ENCODE measurements around the gene SUGCT.
"Not testable (repeated sequence)": the region's sequence is repeated elsewhere in the genome, so short reads cannot be mapped to it uniquely, and the experiment has no call there.

SUGCT gene

DNA sequence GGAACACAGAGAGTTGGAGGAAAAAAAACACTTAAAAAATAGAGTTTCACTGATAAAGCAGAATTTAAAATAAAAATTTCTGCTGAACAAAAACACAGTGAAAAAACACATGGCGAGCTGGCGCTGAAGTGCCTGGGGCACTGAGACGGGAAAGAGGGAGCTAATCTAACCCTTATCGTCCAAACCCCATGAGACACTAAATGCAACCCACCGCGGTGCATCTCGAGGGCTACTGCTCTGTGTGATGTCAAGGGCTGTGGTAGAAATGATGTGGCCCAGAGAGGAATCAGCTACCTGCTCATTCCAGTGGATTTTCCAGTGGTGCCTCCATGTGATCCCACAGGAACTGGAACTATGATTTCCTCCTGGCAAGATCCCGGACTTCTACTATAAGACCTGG, 499.3 kb downstream of the SUGCT start:
- DNase-seq: no peak

GRCh38 chr7:40638545-40639320, 503.9 kb downstream of the SUGCT start:
- no peak for DNase-seq

DNA sequence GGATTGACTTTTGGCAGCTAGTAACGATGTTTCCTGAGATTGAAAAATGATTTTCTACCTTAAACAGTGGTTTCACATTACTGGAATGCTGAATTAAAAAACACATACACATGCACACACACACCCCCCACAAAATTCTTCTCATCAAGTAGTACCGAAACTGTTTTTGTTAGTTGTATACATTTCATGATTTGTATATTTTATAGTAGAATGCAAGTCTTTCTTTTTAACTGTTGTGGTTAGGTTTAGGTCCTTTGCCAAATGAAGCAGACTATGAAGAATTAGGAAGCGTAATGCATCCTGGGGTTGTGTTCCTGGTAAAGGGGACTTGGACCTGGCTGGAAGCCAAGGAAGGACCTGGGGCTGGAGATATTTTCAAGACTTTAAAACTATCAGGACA, 505.8 kb downstream of the SUGCT start:
- DNase-seq: no peak

DNA sequence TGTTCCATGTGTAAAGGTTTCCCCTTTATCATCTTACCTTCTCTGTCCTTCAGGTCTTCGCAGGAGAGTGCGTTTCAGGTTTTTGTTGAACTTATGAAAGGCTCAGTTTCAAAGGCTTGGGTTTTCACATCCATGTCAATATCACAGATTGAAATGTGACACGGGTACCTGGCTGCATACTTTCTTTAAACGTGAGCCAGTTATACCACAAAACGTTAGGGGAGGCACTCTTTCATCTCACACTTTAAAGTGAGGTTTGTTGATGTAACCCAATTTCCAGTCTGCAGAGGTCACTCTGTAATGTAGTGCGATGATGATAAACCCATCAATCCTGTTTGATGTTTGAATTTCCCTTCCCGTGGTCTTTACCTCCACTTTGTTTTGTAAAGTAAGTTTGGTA, 506.9 kb downstream of the SUGCT start:
- DNase-seq: no peak

DNA sequence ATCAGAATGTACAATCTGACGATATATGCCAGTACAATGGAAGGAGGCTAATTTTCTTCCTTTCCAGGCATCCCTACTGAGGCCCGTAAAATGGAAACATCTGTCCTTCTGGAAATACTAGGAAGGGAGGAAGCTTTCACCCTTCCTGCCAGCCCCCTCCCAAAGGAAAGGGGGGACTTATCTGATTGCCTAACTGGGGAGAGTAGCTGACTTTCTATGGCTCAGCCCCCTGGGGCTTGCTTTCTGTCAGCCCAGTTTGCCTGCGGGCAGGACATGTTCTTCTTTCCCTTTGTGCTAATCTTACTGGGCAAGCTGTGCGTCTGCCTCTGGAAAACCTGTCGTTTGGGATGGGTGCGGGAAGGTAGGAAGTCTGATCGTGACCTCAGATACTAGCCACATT, 508.9 kb downstream of the SUGCT start:
- DNase-seq: no peak

- no peak for DNase-seq
Measured at GRCh38 chr7:40644454-40645188, 509.8 kb downstream of the SUGCT start.

GRCh38 chr7:40645197-40645596, 510.4 kb downstream of the SUGCT start:
- no peak for DNase-seq

DNA sequence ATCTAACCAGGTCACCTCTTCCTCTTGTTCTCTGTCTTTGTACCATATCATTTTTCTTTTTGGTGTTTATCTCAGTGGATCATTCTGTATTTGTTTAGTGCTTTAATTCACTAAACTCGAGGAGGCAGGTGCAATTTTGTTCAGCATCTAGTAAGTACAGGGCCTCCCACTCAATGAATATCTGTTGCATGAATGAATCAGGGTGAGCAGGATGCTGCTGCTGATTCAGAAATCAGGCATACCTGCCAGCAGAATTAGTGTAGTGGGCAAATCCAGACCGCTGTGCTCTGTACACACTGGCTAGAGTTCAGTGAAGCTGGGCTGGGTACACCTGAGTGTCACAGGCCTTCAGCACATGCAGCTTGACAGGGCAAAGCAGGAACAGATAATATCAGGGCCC, 511.9 kb downstream of the SUGCT start:
- DNase-seq: no peak

DNA sequence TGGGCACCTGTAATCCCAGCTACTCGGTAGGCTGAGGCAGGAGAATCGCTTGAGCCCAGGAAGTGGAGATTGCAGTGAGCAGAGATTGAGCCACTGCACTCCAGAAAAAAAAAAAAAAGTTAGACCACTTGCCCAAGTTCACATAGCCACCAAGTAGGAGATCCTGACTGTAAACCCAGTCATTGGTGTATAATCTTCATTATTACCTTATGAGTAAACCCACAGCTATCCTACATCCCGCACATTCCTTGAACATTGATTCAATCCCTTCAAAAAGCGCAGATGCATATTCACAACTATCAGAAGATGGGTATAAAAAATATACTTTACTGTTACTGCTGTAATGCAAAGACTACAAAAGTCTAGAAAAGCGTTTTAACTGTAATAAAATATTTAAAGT, 512.9 kb downstream of the SUGCT start:
- DNase-seq: peak; percentile 42

DNA sequence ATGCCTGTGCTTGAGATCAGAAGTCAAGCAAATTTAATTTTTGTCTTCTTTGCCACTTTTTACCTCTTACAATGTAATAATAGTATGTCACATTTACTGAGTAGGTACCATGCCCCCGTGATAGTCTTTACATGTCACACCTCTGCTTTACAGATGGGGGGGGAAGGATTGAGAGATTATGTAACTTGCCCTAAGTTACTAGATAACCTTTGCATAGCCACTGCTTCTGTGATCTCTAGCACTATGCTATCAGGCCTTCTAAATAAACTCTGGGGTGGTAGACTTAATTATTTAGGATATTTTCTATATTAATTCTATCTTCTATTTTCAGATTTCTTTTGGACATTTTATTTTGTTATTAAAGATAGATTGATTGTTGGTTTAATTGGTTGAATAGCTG, 514.4 kb downstream of the SUGCT start:
- no peak for DNase-seq

DNA sequence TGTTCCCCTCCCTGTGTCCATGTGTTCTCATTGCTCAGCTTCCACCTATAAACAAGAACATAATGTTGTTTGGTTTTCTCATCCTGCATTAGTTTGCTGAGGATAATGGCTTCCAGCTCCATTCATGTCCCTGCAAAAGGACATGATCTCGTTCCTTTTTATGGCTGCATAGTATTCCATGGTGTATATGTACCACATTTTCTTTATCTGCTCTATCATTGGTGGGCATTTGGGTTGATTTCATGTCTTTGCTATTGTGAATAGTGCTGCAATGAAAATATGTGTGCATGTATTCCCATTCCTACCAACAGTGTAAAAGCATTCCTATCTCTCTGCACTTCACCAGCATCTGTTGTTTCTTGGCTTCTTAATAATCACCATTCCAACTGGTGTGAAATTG, 516.1 kb downstream of the SUGCT start:
- DNase-seq: not testable (repeated sequence)

GRCh38 chr7:40654171-40654570, 519.4 kb downstream of the SUGCT start:
- DNase-seq: no peak

DNA sequence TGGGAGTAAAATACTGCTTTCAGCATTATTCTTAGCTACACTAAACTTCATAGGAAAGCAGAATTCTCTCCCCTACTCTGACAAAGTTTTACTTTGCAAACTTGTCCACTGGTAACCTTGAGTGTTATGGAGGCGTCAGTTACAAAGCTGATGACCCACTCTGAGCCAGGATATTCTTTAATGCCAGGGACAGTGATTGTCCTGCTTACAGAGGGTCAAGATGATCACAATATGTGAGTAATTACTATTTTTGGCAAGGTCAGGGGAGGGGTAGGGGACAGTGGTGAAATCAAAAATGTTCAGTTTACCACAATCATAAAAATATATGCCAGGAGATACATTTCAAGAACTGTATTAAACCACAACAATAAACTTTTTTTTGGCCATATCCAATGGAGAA, 520.6 kb downstream of the SUGCT start:
- DNase-seq: no peak

GRCh38 chr7:40656349-40656748, 521.5 kb downstream of the SUGCT start:
- no peak for DNase-seq

DNA sequence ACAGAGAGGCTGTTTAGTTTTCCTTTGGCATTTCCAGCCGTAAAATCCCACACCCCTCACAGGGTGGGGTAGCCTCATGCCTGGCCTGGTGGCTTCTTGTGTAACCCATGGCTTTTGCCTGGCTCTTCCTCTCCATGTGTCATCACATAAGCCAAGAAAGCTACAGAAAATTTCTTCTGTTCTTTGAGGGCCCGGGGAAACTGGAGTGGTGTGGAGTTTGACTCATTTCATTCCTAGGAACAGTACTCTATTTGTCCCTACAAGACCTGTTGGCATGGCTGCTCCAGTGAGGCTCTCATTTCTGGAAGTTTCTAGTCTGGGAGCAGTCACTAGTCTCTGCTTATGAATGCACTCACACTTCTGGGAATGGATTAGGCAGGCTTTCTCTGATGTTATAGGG, 523.9 kb downstream of the SUGCT start:
- peak; percentile 71 for DNase-seq

DNA sequence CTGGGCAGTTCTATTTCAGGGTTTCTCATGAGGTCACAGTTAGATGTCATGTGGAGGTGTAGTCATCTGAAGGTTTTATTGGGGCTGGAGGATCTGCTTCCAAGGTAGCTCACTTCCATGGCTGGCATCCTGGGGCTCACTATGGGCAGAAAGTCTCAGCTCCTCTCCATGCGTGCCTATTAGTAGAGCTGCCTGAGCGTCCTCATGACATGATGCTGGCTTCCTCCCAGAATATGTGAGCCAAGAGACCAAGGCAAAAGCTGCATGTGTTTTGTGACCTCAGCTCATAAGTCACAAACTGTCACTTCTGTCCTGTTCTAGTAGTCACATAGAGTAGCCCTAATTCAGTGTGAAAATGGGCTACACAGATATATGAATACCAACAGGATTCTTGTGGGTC, 524.4 kb downstream of the SUGCT start:
- peak; percentile 39 for DNase-seq

- DNase-seq: peak; percentile 83
Measured at GRCh38 chr7:40673285-40673684, 538.5 kb downstream of the SUGCT start.

- peak; percentile 28 for DNase-seq
Measured at GRCh38 chr7:40674316-40674715, 539.5 kb downstream of the SUGCT start.

DNA sequence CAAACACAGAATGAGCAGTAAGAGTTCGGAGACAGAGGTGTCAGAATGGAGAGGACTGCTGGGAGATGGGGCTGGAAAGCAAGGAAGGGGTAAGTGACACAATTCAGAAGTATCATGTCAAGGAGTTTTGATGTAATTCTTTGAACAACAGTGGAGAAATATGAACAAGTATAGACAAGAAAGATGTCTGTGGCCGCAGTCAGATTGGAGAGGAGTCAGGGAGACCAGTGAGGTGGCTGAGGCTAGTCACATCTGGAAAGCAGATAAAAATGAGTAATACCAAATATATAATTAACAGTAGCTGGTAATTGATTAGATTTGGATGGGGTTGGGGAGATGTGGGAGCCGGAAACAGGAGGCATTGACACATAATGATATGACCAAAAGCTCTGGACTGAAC, 540.9 kb downstream of the SUGCT start:
- no peak for DNase-seq

- DNase-seq: peak; percentile 55
Measured at GRCh38 chr7:40676221-40676620, 541.4 kb downstream of the SUGCT start.

DNA sequence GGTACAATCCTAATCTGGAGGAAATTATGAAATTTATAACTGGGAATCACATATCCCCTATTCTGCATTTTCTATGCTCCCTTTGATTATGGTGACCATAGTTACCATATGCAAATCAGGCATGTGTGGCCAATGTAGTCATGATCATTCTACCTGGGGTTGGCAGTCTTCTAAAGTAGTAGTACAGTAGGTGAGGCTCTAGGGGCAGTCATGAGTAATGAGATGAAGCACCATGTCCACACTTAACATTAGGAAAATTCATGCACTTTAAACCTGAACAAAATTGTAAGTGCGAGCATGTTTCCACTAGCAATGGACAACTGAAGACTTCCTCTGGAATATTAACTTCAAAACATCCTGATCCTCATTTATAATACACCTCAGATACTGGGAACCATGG, 545.9 kb downstream of the SUGCT start:
- DNase-seq: peak; percentile 28

DNA sequence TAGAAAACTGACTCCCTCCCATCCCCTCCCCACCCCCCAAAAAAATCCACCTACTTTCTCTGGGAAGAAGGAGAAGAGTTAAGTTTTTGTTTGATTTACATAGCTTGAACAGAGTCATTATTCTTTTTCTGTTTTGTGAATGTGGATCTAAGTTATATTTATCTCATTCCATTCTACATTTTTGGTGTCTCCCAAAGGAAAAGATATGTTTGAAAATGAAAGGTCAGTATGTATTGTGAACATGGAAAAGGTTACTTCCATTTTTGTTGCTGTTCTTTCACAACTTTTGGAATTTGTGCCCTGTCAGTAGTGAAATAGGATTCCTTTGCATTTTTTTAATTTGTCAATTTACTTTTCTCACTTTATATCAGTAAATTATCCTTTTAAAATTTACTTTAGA, 547.9 kb downstream of the SUGCT start:
- DNase-seq: peak; percentile 58

DNA sequence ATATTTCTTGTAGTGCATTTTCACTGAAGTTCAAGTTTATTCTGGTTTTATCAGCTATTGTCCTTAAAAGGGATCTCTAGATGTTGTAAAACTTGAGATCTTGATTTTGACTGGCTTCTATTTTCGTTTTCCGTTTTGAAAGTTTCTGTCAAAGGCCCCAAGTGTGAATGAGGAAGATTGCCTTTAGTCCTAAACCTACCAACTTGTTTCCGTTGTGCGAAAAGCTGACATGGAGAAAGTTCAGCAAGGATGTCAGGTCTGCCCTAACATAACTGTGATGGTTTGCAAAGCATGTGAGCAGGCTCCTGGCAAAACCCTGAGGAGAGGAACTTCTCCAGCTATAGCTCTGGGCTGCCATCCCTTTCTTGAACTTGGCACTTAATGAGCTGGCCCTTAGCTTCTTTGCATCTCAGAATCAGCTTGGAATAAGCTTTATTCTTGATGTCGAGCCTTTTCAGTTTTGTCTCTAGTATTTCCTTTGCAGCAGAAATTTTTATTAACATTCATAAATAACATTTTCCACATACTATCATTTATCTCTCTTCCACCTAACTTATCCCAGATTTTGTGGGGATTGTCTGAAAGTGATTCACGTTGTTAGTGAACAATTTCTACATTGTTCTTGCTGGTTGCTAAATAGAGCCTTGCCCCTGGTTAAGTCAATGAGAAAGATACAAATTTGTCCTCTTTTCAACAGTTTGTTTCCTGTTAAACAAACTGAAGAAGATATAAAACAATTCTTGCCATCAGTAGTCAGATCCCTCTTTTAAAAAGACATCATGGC, 559.4 kb downstream of the SUGCT start:
- no peak for DNase-seq
